ENCODE data around the gene GALNT15.

DNA sequence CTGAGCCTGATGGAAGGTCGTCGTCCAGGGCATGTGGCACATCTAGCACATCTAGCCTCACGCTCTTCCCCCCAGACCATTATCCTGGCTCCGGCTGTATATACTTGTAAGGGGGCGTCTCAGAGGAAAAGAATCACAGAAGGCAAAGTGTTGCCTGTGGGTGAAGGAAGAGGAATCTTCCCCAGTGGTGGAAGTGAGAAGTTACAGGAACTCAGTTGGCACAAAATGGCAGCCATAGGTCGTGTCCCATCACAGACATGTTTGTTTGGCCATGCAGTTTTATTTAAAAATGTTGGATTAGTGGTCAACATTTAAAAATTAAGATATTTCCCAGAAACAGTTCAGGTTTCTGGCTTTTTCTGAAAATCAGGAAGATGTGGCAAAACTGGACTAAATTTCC lies 13.6 kb downstream of the GALNT15 start:
- TF ChIP-seq, protein P1, sequence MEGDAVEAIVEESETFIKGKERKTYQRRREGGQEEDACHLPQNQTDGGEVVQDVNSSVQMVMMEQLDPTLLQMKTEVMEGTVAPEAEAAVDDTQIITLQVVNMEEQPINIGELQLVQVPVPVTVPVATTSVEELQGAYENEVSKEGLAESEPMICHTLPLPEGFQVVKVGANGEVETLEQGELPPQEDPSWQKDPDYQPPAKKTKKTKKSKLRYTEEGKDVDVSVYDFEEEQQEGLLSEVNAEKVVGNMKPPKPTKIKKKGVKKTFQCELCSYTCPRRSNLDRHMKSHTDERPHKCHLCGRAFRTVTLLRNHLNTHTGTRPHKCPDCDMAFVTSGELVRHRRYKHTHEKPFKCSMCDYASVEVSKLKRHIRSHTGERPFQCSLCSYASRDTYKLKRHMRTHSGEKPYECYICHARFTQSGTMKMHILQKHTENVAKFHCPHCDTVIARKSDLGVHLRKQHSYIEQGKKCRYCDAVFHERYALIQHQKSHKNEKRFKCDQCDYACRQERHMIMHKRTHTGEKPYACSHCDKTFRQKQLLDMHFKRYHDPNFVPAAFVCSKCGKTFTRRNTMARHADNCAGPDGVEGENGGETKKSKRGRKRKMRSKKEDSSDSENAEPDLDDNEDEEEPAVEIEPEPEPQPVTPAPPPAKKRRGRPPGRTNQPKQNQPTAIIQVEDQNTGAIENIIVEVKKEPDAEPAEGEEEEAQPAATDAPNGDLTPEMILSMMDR (IDR thresholded peaks at IDR 0.05) = no peak
- TF ChIP-seq EZH2 (IDR thresholded peaks at IDR 0.05) = no peak
